Fibroblast of pulmonary artery (primary cell): Measurements from ENCODE around the gene MIAT.

Experiments used
- DNase-seq: peaks from one replicate; pipeline ENCODE4 v3.0.0-alpha.2; 2010; ENCODE audit warnings: low read depth
- H3K4me3 ChIP-seq: replicated peaks from 2 replicates; pipeline ENCODE4 v1.5.1; 2011; ENCODE audit warnings: low read depth, mild to moderate bottlenecking, control low read depth, low read length, moderate library complexity
- TF ChIP-seq, protein P1 (sequence below): IDR thresholded peaks from 2 replicates; pipeline ENCODE4 v1.5.1; 2011; ENCODE audit warnings: mild to moderate bottlenecking, control low read depth, low read length, inconsistent platforms; ENCODE audit errors: missing control alignments

Gene MIAT

DNA sequence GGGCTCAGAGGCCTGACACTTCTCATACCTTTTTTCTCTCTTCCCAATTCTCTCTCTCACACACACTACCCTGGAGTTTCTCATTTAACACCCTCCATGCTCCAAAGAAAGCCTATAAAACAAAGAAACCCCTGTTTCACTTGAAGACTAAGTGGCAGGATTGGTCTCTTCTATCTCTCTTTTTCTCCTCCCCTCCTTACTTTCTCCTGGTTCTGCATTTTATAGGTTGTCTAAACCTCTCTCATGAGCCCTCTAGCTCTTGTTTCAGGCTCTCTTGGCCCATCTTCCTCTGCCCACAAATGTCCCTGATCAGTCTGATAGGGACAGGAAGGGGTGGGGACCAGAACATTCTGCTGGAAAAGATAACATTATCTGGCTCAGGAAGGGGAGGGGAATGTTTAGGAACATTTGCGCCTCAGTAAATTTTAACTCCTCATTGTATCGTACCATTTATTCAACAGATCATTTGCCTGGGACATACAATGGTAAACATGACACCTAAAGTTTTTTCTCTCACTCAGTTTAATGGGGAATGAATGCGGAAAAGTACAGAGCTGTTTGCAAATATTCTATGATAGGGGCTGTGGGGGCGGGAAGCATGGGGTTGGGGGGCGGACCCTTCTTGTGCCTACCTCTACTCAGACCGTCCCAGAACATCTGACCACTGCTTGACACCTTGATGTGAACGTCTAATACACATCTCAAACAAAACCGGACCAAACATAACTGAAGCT lies 24.8 kb upstream of the MIAT start:
- DNase-seq, result peak; percentile 31
- H3K4me3 ChIP-seq, result no peak overlapping the region
- TF ChIP-seq, protein P1, sequence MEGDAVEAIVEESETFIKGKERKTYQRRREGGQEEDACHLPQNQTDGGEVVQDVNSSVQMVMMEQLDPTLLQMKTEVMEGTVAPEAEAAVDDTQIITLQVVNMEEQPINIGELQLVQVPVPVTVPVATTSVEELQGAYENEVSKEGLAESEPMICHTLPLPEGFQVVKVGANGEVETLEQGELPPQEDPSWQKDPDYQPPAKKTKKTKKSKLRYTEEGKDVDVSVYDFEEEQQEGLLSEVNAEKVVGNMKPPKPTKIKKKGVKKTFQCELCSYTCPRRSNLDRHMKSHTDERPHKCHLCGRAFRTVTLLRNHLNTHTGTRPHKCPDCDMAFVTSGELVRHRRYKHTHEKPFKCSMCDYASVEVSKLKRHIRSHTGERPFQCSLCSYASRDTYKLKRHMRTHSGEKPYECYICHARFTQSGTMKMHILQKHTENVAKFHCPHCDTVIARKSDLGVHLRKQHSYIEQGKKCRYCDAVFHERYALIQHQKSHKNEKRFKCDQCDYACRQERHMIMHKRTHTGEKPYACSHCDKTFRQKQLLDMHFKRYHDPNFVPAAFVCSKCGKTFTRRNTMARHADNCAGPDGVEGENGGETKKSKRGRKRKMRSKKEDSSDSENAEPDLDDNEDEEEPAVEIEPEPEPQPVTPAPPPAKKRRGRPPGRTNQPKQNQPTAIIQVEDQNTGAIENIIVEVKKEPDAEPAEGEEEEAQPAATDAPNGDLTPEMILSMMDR, result no peak

- TF ChIP-seq, protein P1, result no peak
- H3K4me3 ChIP-seq, result no peak overlapping the region
- DNase-seq, result no peak
Measured at GRCh38 chr22:26634189-26634588, 23.2 kb upstream of the MIAT start.

DNA sequence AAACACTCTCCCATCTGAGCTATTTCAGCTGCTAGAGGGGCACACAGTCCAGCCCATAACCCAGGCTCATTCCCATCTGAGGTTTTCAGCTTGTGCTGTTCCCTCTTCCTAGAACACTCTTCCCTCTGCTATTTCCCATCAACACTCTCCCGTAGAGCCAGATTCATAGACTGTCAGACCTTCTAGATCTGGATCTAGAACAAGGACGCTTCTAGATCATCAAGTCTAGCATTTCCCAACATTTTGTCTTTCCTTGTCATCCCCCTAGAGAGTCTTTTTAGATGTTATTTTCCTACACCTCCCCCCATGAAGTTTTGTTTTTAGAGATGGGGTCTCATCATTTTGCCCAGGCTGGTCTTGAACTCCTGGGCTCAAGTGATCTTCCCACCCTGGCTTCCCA lies 22.3 kb upstream of the MIAT start:
- no peak overlapping the region for H3K4me3 ChIP-seq
- TF ChIP-seq, protein P1, result no peak
- DNase-seq, result no peak

GRCh38 chr22:26636296-26636695 lies 21.1 kb upstream of the MIAT start:
- DNase-seq, result no peak
- no peak overlapping the region for H3K4me3 ChIP-seq
- TF ChIP-seq, protein P1, result no peak

DNA sequence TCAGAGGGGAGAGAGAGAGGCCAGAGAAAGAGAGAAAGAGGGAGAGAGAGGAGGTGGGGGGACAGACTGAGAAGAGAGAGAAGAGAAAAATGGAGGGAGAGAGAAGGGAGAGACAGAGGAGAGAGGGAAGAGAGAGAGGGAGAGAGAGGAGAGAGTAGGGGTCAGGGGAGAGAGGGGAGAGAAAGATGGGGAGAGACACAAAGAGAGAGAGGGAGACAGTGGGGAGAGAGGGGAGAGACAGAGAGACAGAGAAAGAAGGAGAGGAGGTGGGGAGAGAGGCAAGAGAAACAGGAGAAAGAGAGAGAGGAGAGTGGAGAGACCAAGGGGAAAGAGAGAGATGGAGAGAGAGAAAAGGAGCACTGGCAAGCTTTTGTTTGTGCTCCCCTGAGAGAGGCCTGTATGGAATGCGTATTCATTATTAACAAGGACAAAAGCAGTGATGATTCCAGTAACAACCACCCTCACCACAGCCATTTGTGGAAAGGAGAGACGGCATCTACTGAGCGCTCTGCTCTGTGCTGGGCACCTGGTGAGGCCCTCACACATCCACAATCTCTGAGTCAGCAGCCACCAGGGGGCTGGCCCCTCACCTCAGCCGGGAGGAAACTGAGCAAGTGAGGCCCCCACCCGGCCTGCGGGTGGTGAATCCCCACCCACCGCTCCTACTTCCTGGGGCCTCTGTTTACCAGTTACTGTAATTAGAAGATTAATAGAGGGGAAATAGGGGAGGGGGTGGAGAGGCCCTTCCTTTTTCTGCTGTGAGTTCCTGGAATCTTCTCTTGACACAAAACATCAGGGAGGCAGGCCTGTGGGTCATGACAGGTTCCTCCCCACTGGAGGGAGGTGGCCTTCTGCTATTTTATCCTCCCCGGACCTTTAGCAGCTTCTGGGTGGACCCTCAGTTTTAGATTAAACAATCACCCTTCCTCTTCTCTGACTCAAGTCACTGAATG lies 14.6 kb upstream of the MIAT start:
- TF ChIP-seq, protein P1, result no peak
- no peak overlapping the region for H3K4me3 ChIP-seq
- no peak for DNase-seq

GRCh38 chr22:26643418-26644100 lies 13.8 kb upstream of the MIAT start:
- TF ChIP-seq, protein P1, result no peak
- no peak overlapping the region for H3K4me3 ChIP-seq
- DNase-seq, result no peak
